Activated CD4-positive, alpha-beta T cell treated with anti-CD3 and anti-CD28 coated beads, Interleukin-2, amount 10 ng/mL, durations not matched to agents 7 days and 5 days (primary cell): ENCODE measurements around the gene TCF12. TPM values are rescaled to one million over a fixed set of nuclear protein-coding genes. Genes with fewer than 3 reads are reported as not detected.

Experiments used
- CTCF ChIA-PET: fragments of 350-600 bp; sonication (Branson Sonifier 250); formaldehyde crosslinking; loops from one replicate; lab custom pipeline; 2021; ENCODE audit warnings: antibody characterized with exemption; lab: Charles Lee
- POLR2A ChIA-PET: fragments of 350-600 bp; sonication (Branson Sonifier 250); formaldehyde crosslinking; loops from one replicate; lab custom pipeline; 2021; ENCODE audit warnings: antibody characterized with exemption; lab: Charles Lee
- DNase-seq: peaks from one replicate; pipeline ENCODE4 v3.0.0-alpha.2; 2020
- H3K27ac Mint-ChIP-seq: one replicate; pipeline ENCODE4 v1.8.0; 2021; ENCODE audit warnings: mild to moderate bottlenecking, moderate library complexity, mixed read lengths
- H3K27me3 Mint-ChIP-seq: one replicate; pipeline ENCODE4 v1.8.0; 2021; ENCODE audit warnings: mixed read lengths
- H3K36me3 Mint-ChIP-seq: one replicate; pipeline ENCODE4 v1.8.0; 2021; ENCODE audit warnings: low read depth, mixed read lengths
- H3K4me1 Mint-ChIP-seq: one replicate; pipeline ENCODE4 v1.8.0; 2021; ENCODE audit warnings: mixed read lengths
- H3K4me3 Mint-ChIP-seq: one replicate; pipeline ENCODE4 v1.8.0; 2021; ENCODE audit warnings: mild to moderate bottlenecking, moderate library complexity, mixed read lengths
- H3K9me3 Mint-ChIP-seq: one replicate; pipeline ENCODE4 v1.8.0; 2021; ENCODE audit warnings: mixed read lengths
- total RNA-seq, 2 experiments: library from RNA; stranded (reverse); gene quantifications; one replicate each; pipeline ENCODE4 v1.2.3, GENCODE V29; 2021

Gene TCF12
- total RNA-seq, 2 experiments from 2014 or later, result 50.9 to 60.8 TPM

GRCh38 chr15:57205027-57205855 is 286.8 kb downstream of the TCF12 start:
- no peak for DNase-seq
- Mint-ChIP-seq H3K9me3 (no peaks in the 10 kb centered on the region), H3K27me3 (no peaks in the 10 kb centered on the region), H3K36me3 (no peaks in the 10 kb centered on the region), H3K27ac (no peak overlapping the region), H3K4me3 (no peak overlapping the region), H3K4me1 (peaks cover 9% of the 10 kb centered on the region)
- ChIA-PET POLR2A (no interaction called here), CTCF (no interaction called here)

DNA sequence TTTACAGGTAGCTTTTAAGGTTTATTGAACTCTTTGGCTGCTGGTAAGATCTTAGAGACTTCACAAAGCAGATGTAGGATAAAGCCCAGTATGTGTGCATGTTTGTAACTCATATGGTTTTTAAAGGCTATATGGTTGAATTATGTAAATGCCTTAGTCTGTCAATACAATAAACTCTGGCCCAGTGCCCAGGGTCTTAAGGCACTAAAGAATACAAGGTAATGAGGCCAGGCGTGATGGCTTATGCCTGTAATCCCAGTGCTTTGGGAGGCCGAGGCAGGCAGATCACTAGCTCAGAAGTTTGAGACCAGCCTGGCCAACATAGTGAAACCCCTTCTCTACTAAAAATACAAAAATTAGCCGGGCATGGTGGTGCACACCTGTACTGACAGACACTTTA is 287.6 kb downstream of the TCF12 start:
- Mint-ChIP-seq H3K9me3 (no peaks in the 10 kb centered on the region), H3K4me1 (peaks cover 9% of the 10 kb centered on the region), H3K27ac (no peak overlapping the region), H3K27me3 (no peaks in the 10 kb centered on the region), H3K4me3 (no peak overlapping the region), H3K36me3 (no peaks in the 10 kb centered on the region)
- DNase-seq, result no peak
- CTCF ChIA-PET, result no interaction called here
- POLR2A ChIA-PET, result no interaction called here

DNA sequence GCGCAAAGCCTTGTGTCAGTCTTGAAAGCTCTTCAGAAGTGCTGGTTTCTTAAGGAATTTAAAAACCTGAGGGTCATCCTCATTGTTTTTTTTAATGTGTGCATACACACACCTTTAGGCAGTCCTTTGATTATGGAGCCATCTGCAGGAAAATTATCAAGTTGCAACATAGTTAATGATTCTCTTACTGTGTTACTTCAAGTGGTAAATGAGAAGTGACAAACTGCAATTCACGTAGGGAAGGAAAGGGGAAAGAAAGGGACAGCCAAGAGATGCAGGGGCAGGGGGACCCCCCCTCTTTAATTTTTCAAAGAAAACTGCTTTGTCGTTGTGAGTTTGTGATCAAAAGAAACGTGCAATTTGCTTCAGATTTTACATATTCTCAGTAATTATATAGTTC is 295.4 kb downstream of the TCF12 start:
- Mint-ChIP-seq H3K4me3 (no peak overlapping the region), H3K9me3 (no peaks in the 10 kb centered on the region), H3K27me3 (no peaks in the 10 kb centered on the region), H3K36me3 (no peaks in the 10 kb centered on the region), H3K27ac (no peak overlapping the region), H3K4me1 (peaks cover 5% of the 10 kb centered on the region)
- ChIA-PET POLR2A (no interaction called here), CTCF (no interaction called here)
- DNase-seq, result no peak

GRCh38 chr15:57215326-57215725 is 296.9 kb downstream of the TCF12 start:
- no peak overlapping the region for H3K27ac Mint-ChIP-seq
- ChIA-PET CTCF (interaction anchor here (1.5 kb wide), 1 partner anchor 17 kb away, joined by 3 read pairs; no protein-coding TSS in a partner anchor), POLR2A (no interaction called here)
- H3K4me3 Mint-ChIP-seq, result no peak overlapping the region
- no peaks in the 10 kb centered on the region for H3K9me3 Mint-ChIP-seq
- DNase-seq, result no peak
- no peaks in the 10 kb centered on the region for H3K36me3 Mint-ChIP-seq
- H3K27me3 Mint-ChIP-seq, result no peaks in the 10 kb centered on the region
- H3K4me1 Mint-ChIP-seq, result peaks cover 5% of the 10 kb centered on the region

DNA sequence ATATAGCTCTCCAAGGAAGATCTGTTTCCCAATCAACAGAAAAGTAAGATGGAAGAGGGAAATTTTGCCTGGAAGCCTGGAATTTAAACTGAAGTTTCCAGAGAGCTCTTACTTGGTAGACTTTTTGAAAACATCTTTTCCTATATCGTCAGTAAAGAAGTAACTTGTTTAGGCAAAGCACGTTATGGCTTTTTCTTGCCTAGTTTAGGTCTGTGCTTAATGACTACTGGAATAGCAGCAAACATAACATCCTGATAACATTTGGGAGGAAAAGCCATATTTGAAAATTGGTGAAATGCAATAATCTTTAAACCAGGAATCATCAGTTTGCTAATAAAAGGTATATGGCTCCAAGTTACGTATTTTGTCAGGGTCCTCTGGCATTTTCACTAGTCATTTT is 297.4 kb downstream of the TCF12 start:
- H3K36me3 Mint-ChIP-seq, result no peaks in the 10 kb centered on the region
- H3K4me1 Mint-ChIP-seq, result peaks cover 5% of the 10 kb centered on the region
- H3K27ac Mint-ChIP-seq, result no peak overlapping the region
- no peak overlapping the region for H3K4me3 Mint-ChIP-seq
- ChIA-PET POLR2A (no interaction called here), CTCF (interaction anchor here (1.5 kb wide), 1 partner anchor 18 kb away, joined by 3 read pairs; no protein-coding TSS in a partner anchor)
- no peaks in the 10 kb centered on the region for H3K27me3 Mint-ChIP-seq
- no peaks in the 10 kb centered on the region for H3K9me3 Mint-ChIP-seq
- no peak for DNase-seq

DNA sequence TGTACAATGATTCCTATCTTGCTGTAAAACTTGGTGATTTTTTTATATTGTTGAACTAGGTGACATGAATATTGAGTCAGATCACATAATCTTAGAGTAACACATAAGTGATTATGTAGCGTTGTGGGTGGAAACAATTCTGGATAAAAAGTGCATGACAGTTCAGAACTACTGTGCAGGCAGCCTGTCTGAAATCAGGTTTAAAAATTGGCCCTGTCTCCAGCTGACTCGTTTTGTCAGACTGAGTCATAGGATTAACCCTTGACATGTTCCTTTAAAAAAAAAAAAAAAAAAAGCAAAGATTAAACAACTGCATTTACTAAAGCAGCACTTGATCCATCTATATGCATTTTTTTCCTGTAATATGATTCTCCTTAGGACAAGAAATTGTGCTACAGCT is 297.8 kb downstream of the TCF12 start:
- CTCF ChIA-PET, result interaction anchor here (0.6 to 1.5 kb wide), 2 partner anchors 18 to 78 kb away, joined by 3 to 4 read pairs; no protein-coding TSS in a partner anchor

DNA sequence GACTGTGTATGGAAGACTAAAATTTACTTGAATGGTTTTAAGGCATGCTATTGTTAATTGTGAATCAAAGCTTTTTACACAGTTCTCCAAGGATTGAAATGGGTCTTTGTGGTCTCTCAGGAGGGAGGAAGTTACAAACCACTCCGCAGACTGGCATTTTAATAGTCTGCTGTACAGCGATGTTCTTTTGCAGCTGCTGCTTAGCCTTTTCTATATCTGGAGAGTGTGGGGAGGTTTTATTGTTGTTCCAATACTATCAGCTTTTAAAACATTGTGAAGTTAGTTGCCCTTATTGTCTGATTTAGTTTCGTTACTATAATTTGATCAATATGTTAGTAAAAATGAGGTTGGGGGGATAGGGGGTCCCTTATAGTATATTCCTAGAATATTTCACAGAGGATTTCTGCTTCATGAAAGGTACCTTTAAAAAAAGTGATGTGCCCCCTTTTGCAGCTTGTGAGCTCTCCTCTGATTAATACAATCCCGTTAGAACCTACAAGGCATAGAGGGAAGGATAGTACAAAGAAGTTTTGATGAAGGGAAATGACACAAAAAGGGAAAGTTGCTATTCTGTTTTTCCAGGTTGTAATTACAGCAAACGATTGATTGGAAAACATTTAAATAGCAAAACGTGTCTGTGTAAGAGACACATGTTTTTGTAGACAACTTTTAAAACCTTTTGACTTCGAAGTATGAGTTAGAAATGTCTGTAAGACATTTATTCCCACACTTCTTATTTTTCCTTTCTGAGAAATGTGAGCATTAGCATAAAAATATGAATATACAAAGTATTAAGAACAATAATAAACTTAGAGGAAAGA is 299.5 kb downstream of the TCF12 start:
- peaks cover 5% of the 10 kb centered on the region for H3K4me1 Mint-ChIP-seq
- no peak overlapping the region for H3K4me3 Mint-ChIP-seq
- no peak for DNase-seq
- H3K27me3 Mint-ChIP-seq, result no peaks in the 10 kb centered on the region
- CTCF ChIA-PET, result interaction anchor here (1.0 kb wide), 1 partner anchor 8 kb away, joined by 3 read pairs; no protein-coding TSS in a partner anchor
- no peak overlapping the region for H3K27ac Mint-ChIP-seq
- H3K36me3 Mint-ChIP-seq, result no peaks in the 10 kb centered on the region
- POLR2A ChIA-PET, result no interaction called here
- H3K9me3 Mint-ChIP-seq, result no peaks in the 10 kb centered on the region

More for the DNA sequence above, 297.8 kb downstream of the TCF12 start:
- no peak for DNase-seq
- Mint-ChIP-seq H3K9me3 (no peaks in the 10 kb centered on the region), H3K36me3 (no peaks in the 10 kb centered on the region), H3K27me3 (no peaks in the 10 kb centered on the region), H3K27ac (no peak overlapping the region), H3K4me1 (peaks cover 5% of the 10 kb centered on the region), H3K4me3 (no peak overlapping the region)
- POLR2A ChIA-PET, result no interaction called here

- no peak for DNase-seq
- Mint-ChIP-seq H3K4me3 (no peak overlapping the region), H3K27me3 (no peaks in the 10 kb centered on the region), H3K4me1 (peaks cover 5% of the 10 kb centered on the region), H3K36me3 (no peaks in the 10 kb centered on the region), H3K27ac (no peak overlapping the region), H3K9me3 (no peaks in the 10 kb centered on the region)
- CTCF ChIA-PET, result interaction anchor here (1.0 kb wide), 1 partner anchor 9 kb away, joined by 3 read pairs; no protein-coding TSS in a partner anchor
- POLR2A ChIA-PET, result no interaction called here
Measured at GRCh38 chr15:57218826-57219576, 300.6 kb downstream of the TCF12 start.

DNA sequence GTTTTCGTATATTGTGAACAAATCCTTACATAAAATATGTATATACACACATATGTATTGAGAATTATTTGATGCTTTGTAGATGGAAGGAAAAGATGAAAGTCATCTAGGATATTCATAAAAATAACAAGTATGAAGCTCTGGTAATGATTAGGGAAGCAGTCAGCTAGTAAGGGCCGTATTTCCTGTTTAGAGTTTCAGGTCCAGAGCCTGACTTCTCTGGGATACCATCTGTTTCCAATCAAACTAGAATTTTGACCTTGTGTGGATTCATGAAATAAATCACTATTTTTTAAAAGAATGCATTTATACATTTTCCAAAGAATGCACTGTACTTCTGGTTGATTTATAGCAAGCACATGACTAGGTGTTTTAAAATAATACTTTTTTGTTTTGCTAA is 301.8 kb downstream of the TCF12 start:
- no peaks in the 10 kb centered on the region for H3K27me3 Mint-ChIP-seq
- no peak overlapping the region for H3K4me3 Mint-ChIP-seq
- no peaks in the 10 kb centered on the region for H3K36me3 Mint-ChIP-seq
- no peak for DNase-seq
- ChIA-PET POLR2A (interaction anchor here (0.6 kb wide), 1 partner anchor 60 kb away, joined by 8 read pairs; no protein-coding TSS in a partner anchor), CTCF (interaction anchor here (0.6 kb wide), 1 partner anchor 701 kb away, joined by 4 read pairs; no protein-coding TSS in a partner anchor)
- no peak overlapping the region for H3K27ac Mint-ChIP-seq
- no peaks in the 10 kb centered on the region for H3K9me3 Mint-ChIP-seq
- H3K4me1 Mint-ChIP-seq, result peaks cover 5% of the 10 kb centered on the region

DNA sequence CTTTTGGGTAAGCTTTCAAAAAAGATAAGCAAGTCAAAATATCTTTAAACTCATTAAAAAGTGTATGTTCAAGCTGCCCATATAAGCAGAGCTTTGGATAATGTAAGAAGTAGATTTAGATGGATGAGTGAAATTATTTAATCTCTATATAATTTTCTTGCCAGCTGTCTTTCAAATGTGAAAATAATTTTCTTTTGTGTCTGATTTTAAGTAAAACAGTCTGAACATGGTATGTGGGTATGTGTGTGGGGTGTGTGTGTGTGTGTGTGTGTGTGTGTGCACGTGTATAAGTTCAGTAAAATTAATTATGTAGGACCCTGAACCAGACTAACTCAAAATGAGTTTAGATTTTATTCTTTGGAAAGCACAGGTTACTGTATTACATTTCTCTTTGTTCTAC is 302.7 kb downstream of the TCF12 start:
- Mint-ChIP-seq H3K27ac (no peak overlapping the region), H3K4me3 (no peak overlapping the region), H3K4me1 (peaks cover 5% of the 10 kb centered on the region), H3K36me3 (no peaks in the 10 kb centered on the region), H3K27me3 (no peaks in the 10 kb centered on the region), H3K9me3 (no peaks in the 10 kb centered on the region)
- ChIA-PET POLR2A (no interaction called here), CTCF (interaction anchor here (0.6 kb wide), 1 partner anchor 299 kb away, joined by 3 read pairs; no protein-coding TSS in a partner anchor)
- no peak for DNase-seq

DNA sequence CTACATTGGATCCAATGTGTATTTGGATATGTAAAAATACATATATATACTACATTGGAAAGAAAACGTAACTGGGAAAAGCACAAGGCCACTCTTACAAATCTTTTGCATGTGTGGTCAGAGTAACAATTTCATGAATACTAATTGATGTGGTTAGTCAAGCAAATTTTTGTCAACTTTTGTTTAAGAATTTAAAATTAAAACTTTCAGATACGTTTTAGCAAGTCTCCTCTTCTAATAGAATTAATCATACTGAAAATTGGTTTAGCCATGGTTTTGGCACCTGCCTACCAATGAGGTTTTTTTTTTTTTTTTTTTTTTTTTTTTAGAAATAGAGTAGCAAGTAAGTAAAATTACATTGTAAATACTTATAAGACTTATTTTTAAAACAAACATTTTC is 304.9 kb downstream of the TCF12 start:
- Mint-ChIP-seq H3K27ac (no peak overlapping the region), H3K4me3 (no peak overlapping the region), H3K36me3 (no peaks in the 10 kb centered on the region), H3K27me3 (no peaks in the 10 kb centered on the region), H3K9me3 (no peaks in the 10 kb centered on the region), H3K4me1 (peaks cover 4% of the 10 kb centered on the region)
- ChIA-PET CTCF (no interaction called here), POLR2A (no interaction called here)
- DNase-seq, result no peak

DNA sequence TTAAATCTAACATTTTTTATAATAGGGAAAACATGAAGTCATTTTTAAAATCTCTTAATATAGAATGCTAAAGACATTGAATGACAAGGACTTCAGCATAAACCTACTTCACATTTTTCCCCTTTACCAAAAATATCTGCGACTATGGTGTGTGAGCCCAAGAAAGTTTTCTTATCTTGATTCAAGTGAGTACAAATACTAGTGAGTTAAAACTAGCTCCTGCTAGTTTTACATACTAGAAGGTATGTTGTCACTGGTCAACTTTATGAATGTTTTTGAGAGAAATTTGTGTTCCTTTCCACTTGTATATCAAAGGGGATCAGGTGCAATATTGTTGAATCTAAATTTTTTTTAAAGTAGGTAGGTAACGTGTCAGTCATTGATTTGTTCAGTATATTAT is 305.4 kb downstream of the TCF12 start:
- peaks cover 4% of the 10 kb centered on the region for H3K4me1 Mint-ChIP-seq
- CTCF ChIA-PET, result no interaction called here
- H3K9me3 Mint-ChIP-seq, result no peaks in the 10 kb centered on the region
- H3K36me3 Mint-ChIP-seq, result no peaks in the 10 kb centered on the region
- no peak overlapping the region for H3K27ac Mint-ChIP-seq
- no peaks in the 10 kb centered on the region for H3K27me3 Mint-ChIP-seq
- no peak overlapping the region for H3K4me3 Mint-ChIP-seq
- no peak for DNase-seq
- POLR2A ChIA-PET, result no interaction called here
